B cell (primary cell): ENCODE results near the gene SLC9C2. TPM values are rescaled to one million over a fixed set of nuclear protein-coding genes. Genes with fewer than 3 reads are reported as not detected.
A peak's percentile ranks its signal among the peaks of the same experiment; 100 is the strongest.

Source experiments
- ATAC-seq: fragments of 200-7000 bp; cut with Tn5 transposase; one replicate; pipeline ENCODE4 v1.10.0; 2021; ENCODE audit warnings: low read depth, mild to moderate bottlenecking, moderate number of reproducible peaks, moderate library complexity
- CTCF ChIA-PET: fragments of 350-600 bp; sonication (Branson Sonifier 250); formaldehyde crosslinking; loops from one replicate; lab custom pipeline; 2021; ENCODE audit warnings: antibody characterized with exemption, inconsistent platforms; lab: Charles Lee
- POLR2A ChIA-PET: fragments of 350-600 bp; sonication (Branson Sonifier 250); formaldehyde crosslinking; loops from one replicate; lab custom pipeline; 2021; ENCODE audit warnings: antibody characterized with exemption; lab: Charles Lee
- DNase-seq: peaks from one replicate; pipeline ENCODE4 v3.0.0; 2013
- H2AFZ ChIP-seq: 2 replicates; pipeline ENCODE4 v1.6.1; 2012; ENCODE audit warnings: mild to moderate bottlenecking, low read depth, low read length; ENCODE audit not compliant: insufficient read depth, poor library complexity, severe bottlenecking
- H3K27ac ChIP-seq, 2 donors: 1 replicate in 1 of 2; 2 replicates in 1 of 2; pipeline ENCODE4 v1.5.1; 2012 to 2013; ENCODE audit warnings: low read length in 2 of 2, mild to moderate bottlenecking in 2 of 2, moderate library complexity in 1 of 2
- H3K27me3 ChIP-seq, 4 experiments: fragments of 200-600 bp in 1 of 4; sonication (generic) in 1 of 4; replicated peaks in 1 of 4; 1 replicate in 2 of 4; 2 replicates in 2 of 4; pipeline versions ENCODE4 v1.6.1 to v1.7.0; 2013 to 2016; ENCODE audit warnings: low read length in 3 of 4, mild to moderate bottlenecking in 2 of 4, mixed read lengths in 1 of 4, moderate library complexity in 1 of 4; ENCODE audit not compliant: insufficient read depth in 4 of 4, control insufficient read depth in 3 of 4; ENCODE audit errors: control extremely low read depth in 1 of 4
- H3K36me3 ChIP-seq, 2 experiments: replicated peaks in 1 of 2; 1 replicate in 1 of 2; 2 replicates in 1 of 2; pipeline versions ENCODE4 v1.6.1 to v1.7.1; 2013; ENCODE audit warnings: low read length in 1 of 2; ENCODE audit not compliant: insufficient read depth in 2 of 2, control insufficient read depth in 1 of 2; ENCODE audit errors: control extremely low read depth in 1 of 2, extremely low read depth in 1 of 2
- H3K4me1 ChIP-seq, 2 donors: fragments of 200-600 bp in 1 of 2; sonication (generic) in 1 of 2; 1 replicate in 1 of 2; 2 replicates in 1 of 2; pipeline versions ENCODE4 v1.5.1 to v1.6.1; 2013 to 2017; ENCODE audit warnings: low read length in 2 of 2; ENCODE audit not compliant: control insufficient read depth in 2 of 2, insufficient read depth in 2 of 2
- H3K4me2 ChIP-seq: replicated peaks from 2 replicates; pipeline ENCODE3; 2012; ENCODE audit warnings: mild to moderate bottlenecking, low read depth, low read length; ENCODE audit not compliant: poor library complexity, severe bottlenecking
- H3K4me3 ChIP-seq, 5 experiments: fragments of 200-600 bp in 1 of 5; sonication (generic) in 1 of 5; 1 replicate in 3 of 5; 2 replicates in 2 of 5; pipeline versions ENCODE4 v1.5.1 to v1.7.0; 2011 to 2016; ENCODE audit warnings: low read length in 4 of 5, mild to moderate bottlenecking in 4 of 5, low read depth in 2 of 5, control low read depth in 1 of 5, moderate library complexity in 1 of 5; ENCODE audit not compliant: insufficient read depth in 1 of 5; ENCODE audit errors: control extremely low read depth in 1 of 5, extremely low read depth in 1 of 5
- H3K79me2 ChIP-seq: fragments of 200-600 bp; sonication (generic); one replicate; pipeline ENCODE4 v1.6.0; 2016; ENCODE audit warnings: low read length; ENCODE audit not compliant: control insufficient read depth, insufficient read depth
- H3K9ac ChIP-seq: fragments of 200-600 bp; sonication (generic); 2 replicates; pipeline ENCODE4 v1.6.1; 2017; ENCODE audit warnings: mild to moderate bottlenecking, low read length, moderate library complexity
- H3K9me3 ChIP-seq, 3 donors: one replicate each; pipeline versions ENCODE4 v1.6.1 to v1.7.1; 2013; ENCODE audit warnings: low read length in 2 of 3; ENCODE audit not compliant: control insufficient read depth in 2 of 3, insufficient read depth in 1 of 3; ENCODE audit errors: control extremely low read depth in 1 of 3
- H4K20me1 ChIP-seq: 2 replicates; pipeline ENCODE4 v1.6.0; 2012; ENCODE audit warnings: mild to moderate bottlenecking, low read length; ENCODE audit not compliant: insufficient read depth, control insufficient read depth, poor library complexity, severe bottlenecking
- H3K27ac Mint-ChIP-seq: one replicate; pipeline ENCODE4 v1.8.0; 2021; ENCODE audit warnings: mixed read lengths
- H3K27me3 Mint-ChIP-seq: one replicate; pipeline ENCODE4 v1.8.0; 2021; ENCODE audit warnings: mixed read lengths
- H3K4me1 Mint-ChIP-seq: one replicate; pipeline ENCODE4 v1.8.0; 2021; ENCODE audit warnings: mixed read lengths
- H3K4me3 Mint-ChIP-seq: one replicate; pipeline ENCODE4 v1.8.0; 2021; ENCODE audit warnings: mixed read lengths
- H3K9me3 Mint-ChIP-seq: one replicate; pipeline ENCODE4 v1.8.0; 2022; ENCODE audit warnings: mixed read lengths; ENCODE audit not compliant: insufficient read depth
- CTCF ChIP-seq: fragments of 200-600 bp; IDR thresholded peaks from one replicate; pipeline ENCODE4 v1.8.0; 2022; ENCODE audit warnings: antibody characterized with exemption, mild to moderate bottlenecking
- EZH2 ChIP-seq: IDR thresholded peaks from 2 replicates; pipeline ENCODE4 v1.6.1; 2012; ENCODE audit warnings: borderline replicate concordance, low read depth, mild to moderate bottlenecking, moderate library complexity, low read length; ENCODE audit not compliant: insufficient read depth, poor library complexity, severe bottlenecking
- WGBS: methylation state at CpG from one replicate; pipeline ENCODE4 v1.1.5; 2013; ENCODE audit warnings: missing lambda C conversion rate; ENCODE audit not compliant: insufficient coverage; 5-methylcytosine and 5-hydroxymethylcytosine counted together
- intact Hi-C: fragments of 100-400 bp; cut with micrococcal nuclease; formaldehyde crosslinking; loops from one replicate; pipeline ENCODE4 v1.10.0; 2022
- polyA plus RNA-seq: library from polyadenylated mRNA; depleted of rRNA; stranded (reverse); fragments of >200 nt; gene quantifications from 2 replicates; pipeline ENCODE4 v1.2.3, GENCODE V29; 2012
- total RNA-seq, 2 donors: library from RNA; stranded (reverse); fragments of 120-200 nt in 1 of 2; gene quantifications; 1 replicate in 1 of 2; 2 replicates in 1 of 2; pipeline versions ENCODE4 v1.2.3 to v1.2.4, GENCODE V29; 2013 to 2022

The SLC9C2 gene
- total and polyA plus RNA-seq, 2 donors (not counting 1 experiment from before 2014, with no cell fraction given), result not detected

- Histone ChIP-seq H2AFZ (peak overlapping the region; percentile 98), H3K4me3 (peak overlapping the region; percentile 48 to 96 (median 87)), H3K27ac (peak overlapping the region; percentile 42 to 82), H3K4me1 (peaks cover 22 to 23% of the 10 kb centered on the region in 2 donors), H3K36me3 (peaks cover 2 to 8% of the 10 kb centered on the region in 2 experiments), H3K27me3 (no peaks in the 10 kb centered on the region), H3K4me2 (peak overlapping the region; percentile 97), H4K20me1 (no peaks in the 10 kb centered on the region), H3K9me3 (no peaks in the 10 kb centered on the region), H3K79me2 (peaks cover 27% of the 10 kb centered on the region), H3K9ac (peak overlapping the region; percentile 93)
- peak overlapping the region; percentile 99 for H3K27ac Mint-ChIP-seq
- H3K9me3 Mint-ChIP-seq, result no peaks in the 10 kb centered on the region
- peak; percentile 92 for ATAC-seq
- 1% methylated on average over 62 of the region's 62 CpGs for WGBS
- H3K4me1 Mint-ChIP-seq, result peaks cover 42% of the 10 kb centered on the region
- intact Hi-C loops, result loop anchor here (1.0 to 5.0 kb wide), 10 partner anchors 45 to 1546 kb away; partner anchors contain the start of genes CENPL, DARS2, KLHL20 and MRPS14
- CTCF ChIA-PET, result interaction anchor here (0.7 to 5.1 kb wide), 8 partner anchors 9 to 740 kb away, joined by 3 to 46 read pairs (median 4); no protein-coding TSS in a partner anchor
- POLR2A ChIA-PET, result interaction anchor here (0.5 to 2.1 kb wide), 12 partner anchors 47 to 1522 kb away, joined by 3 to 15 read pairs (median 4); partner anchors contain the start of genes CENPL, DARS2, GAS5 and RC3H1
- TF ChIP-seq CTCF, result no peak
- DNase-seq, result peak; percentile 92
- H3K4me3 Mint-ChIP-seq, result peak overlapping the region; percentile 99
- H3K27me3 Mint-ChIP-seq, result no peaks in the 10 kb centered on the region
Observed at GRCh38 chr1:173476665-173477285, 126.1 kb downstream of the SLC9C2 start.

GRCh38 chr1:173476197-173476664, 126.6 kb downstream of the SLC9C2 start:
- ATAC-seq, result no peak
- POLR2A ChIA-PET, result interaction anchor here (1.0 to 2.1 kb wide), 9 partner anchors 47 to 1522 kb away, joined by 3 to 15 read pairs (median 5); partner anchors contain the start of genes CENPL, DARS2, GAS5 and RC3H1
- 31% methylated on average over 2 of the region's 5 CpGs for WGBS
- no peak for TF ChIP-seq CTCF
- TF ChIP-seq EZH2, result no peak
- Histone ChIP-seq H3K27ac (peak overlapping the region; percentile 42 to 82), H3K27me3 (no peaks in the 10 kb centered on the region), H3K4me2 (peak overlapping the region; percentile 87), H3K79me2 (peaks cover 27% of the 10 kb centered on the region), H3K4me1 (peaks cover 22 to 23% of the 10 kb centered on the region in 2 donors), H3K9ac (peak overlapping the region; percentile 93), H3K9me3 (peaks cover 0 to under 1% (median 0%) of the 10 kb centered on the region in 3 donors), H4K20me1 (no peaks in the 10 kb centered on the region), H3K4me3 (peak overlapping the region; percentile 48 to 96 (median 83)), H2AFZ (peak overlapping the region; percentile 98), H3K36me3 (peaks cover 2% of the 10 kb centered on the region in 2 experiments)
- Mint-ChIP-seq H3K4me3 (peak overlapping the region; percentile 99), H3K9me3 (no peaks in the 10 kb centered on the region), H3K27me3 (no peaks in the 10 kb centered on the region), H3K4me1 (peaks cover 42% of the 10 kb centered on the region), H3K27ac (peak overlapping the region; percentile 99)
- CTCF ChIA-PET, result interaction anchor here (0.7 to 5.1 kb wide), 9 partner anchors 9 to 741 kb away, joined by 3 to 46 read pairs (median 4); no protein-coding TSS in a partner anchor
- intact Hi-C loops, result loop anchor here (2.0 to 5.0 kb wide), 5 partner anchors 269 to 1547 kb away; partner anchors contain the start of genes MRPS14, RC3H1, SUCO and TNFSF4
- DNase-seq, result peak; percentile 16
